Naive thymus-derived CD4-positive, alpha-beta T cell (primary cell): ENCODE data around the gene TBC1D4. TPM values are rescaled to one million over a fixed set of nuclear protein-coding genes. Genes with fewer than 3 reads are reported as not detected.

Experiments used
- ATAC-seq: fragments of 150-1000 bp; cut with Tn5 transposase; 2 replicates; pipeline ENCODE4 v1.10.0; 2021; ENCODE audit warnings: mild to moderate bottlenecking, moderate library complexity
- CTCF ChIA-PET: fragments of 350-600 bp; sonication (Branson Sonifier 250); formaldehyde crosslinking; loops from one replicate; lab custom pipeline; 2021; ENCODE audit warnings: antibody characterized with exemption; lab: Charles Lee
- POLR2A ChIA-PET: fragments of 350-600 bp; sonication (Branson Sonifier 250); formaldehyde crosslinking; loops from one replicate; lab custom pipeline; 2021; ENCODE audit warnings: antibody characterized with exemption, inconsistent platforms; lab: Charles Lee
- DNase-seq, 9 donors: peaks; one replicate each; pipeline versions ENCODE4 v3.0.0 to v3.0.0-alpha.2; 2020 to 2022; ENCODE audit warnings: mixed read lengths in 1 of 9
- H3K27ac ChIP-seq: one replicate; pipeline ENCODE4 v1.7.0; 2013; ENCODE audit warnings: mild to moderate bottlenecking, low read depth, low read length, moderate library complexity
- H3K27me3 ChIP-seq, 2 donors: one replicate each; pipeline ENCODE4 v1.7.0; 2013; ENCODE audit warnings: low read length in 2 of 2, mild to moderate bottlenecking in 2 of 2, moderate library complexity in 2 of 2; ENCODE audit not compliant: control insufficient read depth in 2 of 2, insufficient read depth in 2 of 2
- H3K36me3 ChIP-seq, 3 experiments: 1 replicate in 2 of 3; 2 replicates in 1 of 3; pipeline ENCODE4 v1.7.0; 2013; ENCODE audit warnings: low read length in 3 of 3, mild to moderate bottlenecking in 3 of 3, moderate library complexity in 1 of 3; ENCODE audit not compliant: insufficient read depth in 3 of 3, control insufficient read depth in 2 of 3
- H3K4me1 ChIP-seq, 2 donors: one replicate each; pipeline ENCODE4 v1.7.0; 2013; ENCODE audit warnings: low read length in 2 of 2, mild to moderate bottlenecking in 2 of 2, moderate library complexity in 1 of 2; ENCODE audit not compliant: control insufficient read depth in 2 of 2, insufficient read depth in 2 of 2
- H3K4me3 ChIP-seq: 2 replicates; pipeline ENCODE4 v1.7.0; 2013; ENCODE audit warnings: mild to moderate bottlenecking, low read length
- H3K9me3 ChIP-seq, 3 experiments: 1 replicate in 2 of 3; 2 replicates in 1 of 3; pipeline ENCODE4 v1.7.0; 2013; ENCODE audit warnings: low read length in 3 of 3; ENCODE audit not compliant: control insufficient read depth in 2 of 3
- H3K27ac Mint-ChIP-seq, 9 donors: one replicate each; pipeline ENCODE4 v1.8.0; 2020 to 2022; ENCODE audit warnings: mixed read lengths in 9 of 9, mild to moderate bottlenecking in 8 of 9, moderate library complexity in 5 of 9, inconsistent platforms in 2 of 9
- H3K27me3 Mint-ChIP-seq, 5 donors: one replicate each; pipeline ENCODE4 v1.8.0; 2021 to 2022; ENCODE audit warnings: mixed read lengths in 5 of 5, mild to moderate bottlenecking in 1 of 5
- H3K36me3 Mint-ChIP-seq, 5 donors: one replicate each; pipeline ENCODE4 v1.8.0; 2020 to 2022; ENCODE audit warnings: mixed read lengths in 5 of 5, mild to moderate bottlenecking in 3 of 5, inconsistent platforms in 1 of 5
- H3K4me1 Mint-ChIP-seq, 7 donors: one replicate each; pipeline ENCODE4 v1.8.0; 2020 to 2022; ENCODE audit warnings: mixed read lengths in 7 of 7, mild to moderate bottlenecking in 3 of 7, inconsistent platforms in 1 of 7
- H3K4me3 Mint-ChIP-seq, 10 donors: one replicate each; pipeline ENCODE4 v1.8.0; 2020 to 2022; ENCODE audit warnings: mild to moderate bottlenecking in 10 of 10, mixed read lengths in 10 of 10, moderate library complexity in 6 of 10, inconsistent platforms in 2 of 10
- H3K9me3 Mint-ChIP-seq, 11 donors: one replicate each; pipeline ENCODE4 v1.8.0; 2020 to 2022; ENCODE audit warnings: mixed read lengths in 11 of 11, mild to moderate bottlenecking in 4 of 11, inconsistent platforms in 1 of 11, moderate library complexity in 1 of 11
- intact Hi-C, 2 donors: fragments of 100-400 bp; cut with micrococcal nuclease; formaldehyde crosslinking; loops; one replicate each; pipeline ENCODE4 v1.15.1; 2023
- polyA plus RNA-seq, 2 donors: library from polyadenylated mRNA; unstranded; fragments of 300-500 nt; fragmentation: Illumina TruSeq; gene quantifications; one replicate each; pipeline ENCODE4 v1.2.3, GENCODE V29; 2021
- total RNA-seq, 6 experiments: library from RNA in 5 of 6; stranded (reverse) in 5 of 6; gene quantifications; 1 replicate in 5 of 6; 2 replicates in 1 of 6; pipeline ENCODE4 v1.2.3 and lab custom pipeline; 2021 to 2026

TBC1D4 gene
- total and polyA plus RNA-seq, 7 experiments from 2014 or later, result 12.4 to 73.8 (median 42.7) TPM

DNA sequence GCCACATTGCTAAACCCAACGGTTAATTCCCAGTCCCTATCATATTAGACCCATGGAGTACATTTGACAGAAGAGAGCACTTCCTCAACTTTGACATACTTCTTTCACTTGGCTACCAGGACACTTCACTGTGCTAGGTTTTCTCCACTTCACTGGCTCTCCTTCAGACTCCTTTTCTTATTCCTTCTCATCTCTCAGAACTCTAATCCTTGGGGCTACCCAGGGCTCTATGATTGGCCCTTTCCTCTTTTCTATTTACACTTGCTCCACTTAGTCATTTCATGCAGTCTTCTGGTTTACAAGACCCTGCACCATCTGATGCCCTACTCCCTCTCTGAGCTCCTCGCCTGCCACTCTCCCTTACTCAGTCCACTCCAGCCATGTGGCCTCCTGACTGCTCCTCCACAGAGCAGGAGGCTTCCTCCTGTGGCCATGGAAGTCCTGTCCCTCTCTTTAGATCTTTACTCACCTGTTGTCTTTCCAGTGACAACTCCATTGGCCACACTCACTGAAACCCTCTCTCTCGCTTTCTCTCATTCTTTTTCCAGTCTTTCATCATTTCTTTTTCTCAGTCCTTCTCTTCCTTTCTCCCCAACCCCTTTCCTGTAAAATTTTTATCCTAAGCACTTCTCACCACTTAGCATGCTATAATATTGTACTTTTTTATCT is 90.4 kb downstream of the TBC1D4 start:
- no peaks in the 10 kb centered on the region for H3K9me3 ChIP-seq
- no peaks in the 10 kb centered on the region for H3K36me3 Mint-ChIP-seq
- intact Hi-C loops, result no loop called here
- H3K4me3 Mint-ChIP-seq, result no peak overlapping the region
- H3K27ac ChIP-seq, result no peak overlapping the region
- no peaks in the 10 kb centered on the region for H3K4me1 Mint-ChIP-seq
- H3K4me3 ChIP-seq, result no peak overlapping the region
- H3K9me3 Mint-ChIP-seq, result no peaks in the 10 kb centered on the region
- H3K4me1 ChIP-seq, result no peaks in the 10 kb centered on the region
- no peak overlapping the region for H3K27ac Mint-ChIP-seq
- POLR2A ChIA-PET, result no interaction called here
- no peaks in the 10 kb centered on the region for H3K27me3 Mint-ChIP-seq
- H3K36me3 ChIP-seq, result no peaks in the 10 kb centered on the region
- DNase-seq (no peak), ATAC-seq (no peak)
- no peaks in the 10 kb centered on the region for H3K27me3 ChIP-seq
- CTCF ChIA-PET, result no interaction called here

- H3K4me3 Mint-ChIP-seq, result no peak overlapping the region
- Histone ChIP-seq H3K27me3 (no peaks in the 10 kb centered on the region), H3K27ac (no peak overlapping the region), H3K4me1 (no peaks in the 10 kb centered on the region), H3K9me3 (no peaks in the 10 kb centered on the region), H3K4me3 (no peak overlapping the region), H3K36me3 (no peaks in the 10 kb centered on the region)
- POLR2A ChIA-PET, result no interaction called here
- no peaks in the 10 kb centered on the region for H3K9me3 Mint-ChIP-seq
- no peaks in the 10 kb centered on the region for H3K27me3 Mint-ChIP-seq
- no peaks in the 10 kb centered on the region for H3K36me3 Mint-ChIP-seq
- no peak for DNase-seq
- no peak for ATAC-seq
- CTCF ChIA-PET, result no interaction called here
- H3K4me1 Mint-ChIP-seq, result no peaks in the 10 kb centered on the region
- intact Hi-C loops, result no loop called here
- no peak overlapping the region for H3K27ac Mint-ChIP-seq
Measured at GRCh38 chr13:75390229-75390628, 91.7 kb downstream of the TBC1D4 start.

DNA sequence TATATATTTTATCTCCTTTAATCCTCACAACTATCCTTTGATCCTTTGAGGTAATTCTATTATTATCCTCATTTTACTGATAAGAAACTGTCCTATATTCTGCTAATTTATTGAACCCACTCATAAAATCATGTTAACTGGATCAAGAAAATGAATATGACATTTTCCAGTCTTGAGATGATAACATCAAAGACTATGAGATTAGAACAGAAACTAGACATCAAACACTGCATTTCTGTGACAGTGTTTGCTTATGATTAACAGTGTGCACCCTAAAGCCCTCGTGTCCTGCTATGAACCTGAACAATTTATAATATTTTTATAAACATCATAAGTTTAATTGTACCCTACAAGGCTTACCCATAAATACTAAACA is 96.3 kb downstream of the TBC1D4 start:
- no peaks in the 10 kb centered on the region for H3K27me3 ChIP-seq
- ChIA-PET POLR2A (no interaction called here), CTCF (no interaction called here)
- no peak overlapping the region for H3K27ac ChIP-seq
- H3K4me1 Mint-ChIP-seq, result peaks cover 0 to 3% (median 0%) of the 10 kb centered on the region in 7 donors
- ATAC-seq (no peak), DNase-seq (no peak)
- H3K9me3 Mint-ChIP-seq, result no peaks in the 10 kb centered on the region
- no peaks in the 10 kb centered on the region for H3K36me3 Mint-ChIP-seq
- no peaks in the 10 kb centered on the region for H3K9me3 ChIP-seq
- H3K4me3 Mint-ChIP-seq, result no peak overlapping the region
- H3K27me3 Mint-ChIP-seq, result no peaks in the 10 kb centered on the region
- H3K27ac Mint-ChIP-seq, result no peak overlapping the region
- H3K36me3 ChIP-seq, result no peaks in the 10 kb centered on the region
- intact Hi-C loops, result no loop called here
- H3K4me3 ChIP-seq, result no peak overlapping the region
- H3K4me1 ChIP-seq, result no peaks in the 10 kb centered on the region

DNA sequence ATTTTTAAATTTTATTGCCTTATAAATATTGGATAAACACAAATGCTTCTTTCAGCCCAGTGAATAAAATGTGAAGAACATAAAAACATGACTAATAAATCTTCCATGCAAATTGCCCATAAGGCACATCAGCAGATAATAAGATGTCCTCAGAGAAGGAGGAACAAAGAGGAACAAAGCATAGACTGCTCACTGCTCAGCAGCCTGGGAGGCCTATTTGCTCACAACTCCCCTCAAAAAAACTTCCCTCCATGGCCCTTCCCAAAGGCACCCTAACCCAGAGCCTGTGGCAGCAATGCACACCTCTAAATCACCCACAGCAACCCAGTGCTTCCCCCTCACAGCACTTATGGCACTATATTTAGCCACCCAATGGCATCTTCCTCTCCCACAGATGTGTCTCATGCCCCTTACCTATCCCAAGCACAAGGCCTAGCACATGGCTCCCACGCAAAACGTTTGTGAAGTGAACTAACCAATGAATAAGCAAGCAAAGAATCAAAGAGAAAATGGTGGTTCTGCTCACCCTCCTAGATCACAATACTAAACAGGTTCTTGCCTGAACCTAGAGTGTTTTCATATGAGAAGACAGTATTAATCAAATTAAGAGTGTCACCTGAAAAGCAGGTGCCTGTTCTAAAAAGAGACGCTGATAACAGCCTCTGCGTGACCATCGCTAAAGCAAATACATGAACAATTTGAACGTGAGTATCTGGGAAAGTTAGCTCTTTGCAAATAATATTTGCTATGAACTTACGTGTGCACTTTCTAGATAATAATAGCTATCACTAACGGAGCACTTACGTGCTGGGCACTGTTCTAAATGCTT is 96.9 kb downstream of the TBC1D4 start:
- Mint-ChIP-seq H3K27ac (no peak overlapping the region), H3K36me3 (no peaks in the 10 kb centered on the region), H3K9me3 (no peaks in the 10 kb centered on the region), H3K27me3 (no peaks in the 10 kb centered on the region), H3K4me1 (peaks cover 0 to 3% (median 0%) of the 10 kb centered on the region in 7 donors), H3K4me3 (no peak overlapping the region)
- ATAC-seq, result no peak
- CTCF ChIA-PET, result no interaction called here
- no peak overlapping the region for H3K4me3 ChIP-seq
- no peak overlapping the region for H3K27ac ChIP-seq
- no peaks in the 10 kb centered on the region for H3K36me3 ChIP-seq
- H3K9me3 ChIP-seq, result no peaks in the 10 kb centered on the region
- no peaks in the 10 kb centered on the region for H3K4me1 ChIP-seq
- intact Hi-C loops, result no loop called here
- no peak for DNase-seq
- POLR2A ChIA-PET, result interaction anchor here (0.7 kb wide), 1 partner anchor 152 kb away, joined by 3 read pairs; the partner anchor contains the start of gene COMMD6
- no peaks in the 10 kb centered on the region for H3K27me3 ChIP-seq

DNA sequence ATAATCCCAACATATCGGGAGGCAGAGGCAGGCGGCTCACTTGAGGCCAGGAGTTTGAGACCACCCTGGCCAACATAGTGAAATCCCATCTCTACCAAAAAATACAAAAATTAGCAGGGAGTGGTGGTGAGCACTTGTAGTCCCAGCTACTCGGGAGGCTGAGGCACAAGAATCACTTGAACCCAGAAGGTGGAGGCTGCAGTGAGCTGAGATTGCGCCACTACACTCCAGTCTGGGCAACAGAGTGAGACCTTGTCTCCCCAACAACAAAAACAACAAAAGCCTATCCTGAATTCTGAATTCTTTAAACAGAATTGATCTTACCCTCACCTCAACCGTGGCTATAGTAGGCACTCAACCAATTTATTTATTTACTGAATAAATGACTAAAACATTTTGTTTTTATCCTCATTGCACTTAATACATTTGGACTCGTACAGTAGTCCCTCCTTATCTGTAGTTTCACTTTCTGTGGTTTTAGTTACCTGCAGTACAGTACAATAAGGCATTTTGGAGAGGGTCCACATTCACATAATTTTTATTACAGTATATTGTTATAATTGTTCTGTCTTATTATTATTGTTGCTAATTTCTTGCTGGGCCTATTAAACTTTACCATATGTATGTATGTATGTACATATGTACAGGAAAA is 98.8 kb downstream of the TBC1D4 start:
- ChIA-PET CTCF (no interaction called here), POLR2A (no interaction called here)
- Histone ChIP-seq H3K27me3 (no peaks in the 10 kb centered on the region), H3K9me3 (no peaks in the 10 kb centered on the region), H3K4me1 (no peaks in the 10 kb centered on the region), H3K27ac (no peak overlapping the region), H3K36me3 (no peaks in the 10 kb centered on the region), H3K4me3 (no peak overlapping the region)
- Mint-ChIP-seq H3K4me3 (no peak overlapping the region), H3K27ac (no peak overlapping the region), H3K9me3 (no peaks in the 10 kb centered on the region), H3K27me3 (no peaks in the 10 kb centered on the region), H3K4me1 (peaks cover 0 to 3% (median 0%) of the 10 kb centered on the region in 7 donors), H3K36me3 (no peaks in the 10 kb centered on the region)
- ATAC-seq (no peak), DNase-seq (no peak)
- intact Hi-C loops, result no loop called here

- no peak for ATAC-seq
- H3K27me3 Mint-ChIP-seq, result no peaks in the 10 kb centered on the region
- H3K27me3 ChIP-seq, result no peaks in the 10 kb centered on the region
- no peak overlapping the region for H3K27ac Mint-ChIP-seq
- no peak for DNase-seq
- H3K4me1 ChIP-seq, result no peaks in the 10 kb centered on the region
- H3K36me3 Mint-ChIP-seq, result no peaks in the 10 kb centered on the region
- H3K36me3 ChIP-seq, result no peaks in the 10 kb centered on the region
- no peaks in the 10 kb centered on the region for H3K4me1 Mint-ChIP-seq
- H3K4me3 Mint-ChIP-seq, result no peak overlapping the region
- no peaks in the 10 kb centered on the region for H3K9me3 ChIP-seq
- H3K9me3 Mint-ChIP-seq, result no peaks in the 10 kb centered on the region
- intact Hi-C loops, result loop anchor here in 1 of 2 donors (10.0 kb wide), 1 partner anchor 1096 kb away; no protein-coding TSS in a partner anchor
- ChIA-PET POLR2A (interaction anchor here (0.6 kb wide), 1 partner anchor 1677 kb away, joined by 3 read pairs; no protein-coding TSS in a partner anchor), CTCF (no interaction called here)
- H3K27ac ChIP-seq, result no peak overlapping the region
- no peak overlapping the region for H3K4me3 ChIP-seq
Measured at GRCh38 chr13:75378301-75378700, 103.7 kb downstream of the TBC1D4 start.
